Measurements from ENCODE around the gene PNPO. TPM values are rescaled to one million over a fixed set of nuclear protein-coding genes. Genes with fewer than 3 reads are reported as not detected.

PNPO gene
- total and polyA plus RNA-seq, 2 of the 13 experiments (the other 11 are each of a cell fraction or from before 2014, with no cell fraction given): 47.9 to 63.3 TPM

DNA sequence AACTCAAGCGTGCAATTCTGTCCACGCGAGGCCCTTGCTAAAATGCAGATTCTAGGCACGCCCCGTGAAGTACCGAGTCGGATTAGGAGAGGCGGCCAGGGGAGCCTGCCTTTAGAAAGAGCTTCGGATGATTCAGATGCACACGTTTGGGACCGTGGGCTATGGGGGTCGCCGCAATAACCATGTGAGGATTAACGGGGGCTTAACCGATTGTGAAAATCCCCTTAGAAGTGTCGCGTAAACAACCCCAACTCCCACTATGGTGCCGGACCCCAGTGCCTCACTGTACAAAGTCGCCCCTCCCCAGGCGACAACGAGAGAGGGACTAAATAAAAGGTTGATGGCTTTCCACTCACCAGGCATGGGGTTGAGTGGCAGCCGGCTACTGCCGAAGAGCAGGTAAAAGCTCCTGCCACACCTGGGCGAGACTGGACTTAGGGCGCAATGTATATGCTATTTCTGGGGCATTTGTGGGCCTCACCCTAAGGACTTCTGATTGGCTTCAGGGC is 46.0 kb upstream of the PNPO start:
- no peak for DNase-seq (ENCODE audit: low spot score)
- intact Hi-C loops (cut with micrococcal nuclease; ENCODE audit: unreplicated experiment): loop anchor here (1.0 to 5.0 kb wide), 4 partner anchors 54 to 127 kb away; partner anchors contain the start of gene SCRN2
- TF ChIP-seq, protein P1, sequence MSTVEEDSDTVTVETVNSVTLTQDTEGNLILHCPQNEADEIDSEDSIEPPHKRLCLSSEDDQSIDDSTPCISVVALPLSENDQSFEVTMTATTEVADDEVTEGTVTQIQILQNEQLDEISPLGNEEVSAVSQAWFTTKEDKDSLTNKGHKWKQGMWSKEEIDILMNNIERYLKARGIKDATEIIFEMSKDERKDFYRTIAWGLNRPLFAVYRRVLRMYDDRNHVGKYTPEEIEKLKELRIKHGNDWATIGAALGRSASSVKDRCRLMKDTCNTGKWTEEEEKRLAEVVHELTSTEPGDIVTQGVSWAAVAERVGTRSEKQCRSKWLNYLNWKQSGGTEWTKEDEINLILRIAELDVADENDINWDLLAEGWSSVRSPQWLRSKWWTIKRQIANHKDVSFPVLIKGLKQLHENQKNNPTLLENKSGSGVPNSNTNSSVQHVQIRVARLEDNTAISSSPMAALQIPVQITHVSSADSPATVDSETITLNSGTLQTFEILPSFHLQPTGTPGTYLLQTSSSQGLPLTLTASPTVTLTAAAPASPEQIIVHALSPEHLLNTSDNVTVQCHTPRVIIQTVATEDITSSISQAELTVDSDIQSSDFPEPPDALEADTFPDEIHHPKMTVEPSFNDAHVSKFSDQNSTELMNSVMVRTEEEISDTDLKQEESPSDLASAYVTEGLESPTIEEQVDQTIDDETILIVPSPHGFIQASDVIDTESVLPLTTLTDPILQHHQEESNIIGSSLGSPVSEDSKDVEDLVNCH (CRISPR knock-in tag; IDR thresholded peaks at IDR 0.05): no peak
- TF ChIP-seq MAX (IDR thresholded peaks at IDR 0.05) (peak; percentile 34), ZNF646 (CRISPR knock-in tag; IDR thresholded peaks at IDR 0.05) (no peak), ZNF674 (CRISPR knock-in tag; IDR thresholded peaks at IDR 0.05; ENCODE audit: low read depth) (peak; percentile 60; the same call in 1 of the 2 replicates), NFE2 (CRISPR knock-in tag; IDR thresholded peaks at IDR 0.05) (no peak), JUNB (CRISPR knock-in tag; IDR thresholded peaks at IDR 0.05; ENCODE audit: borderline replicate concordance) (no peak), ZNF615 (CRISPR knock-in tag; IDR thresholded peaks at IDR 0.05; ENCODE audit: borderline replicate concordance) (no peak), IKZF5 (CRISPR knock-in tag; IDR thresholded peaks at IDR 0.05) (peak; percentile 63; the same call in 1 of the 2 replicates), ZNF761 (CRISPR knock-in tag; conservative IDR thresholded peaks at IDR 0.05) (peak; percentile 48; the same call in 1 of the 2 replicates), FOXM1 (CRISPR knock-in tag; IDR thresholded peaks at IDR 0.05) (no peak), ZNF879 (CRISPR knock-in tag; IDR thresholded peaks at IDR 0.05) (no peak)
- TF ChIP-seq, protein P2, sequence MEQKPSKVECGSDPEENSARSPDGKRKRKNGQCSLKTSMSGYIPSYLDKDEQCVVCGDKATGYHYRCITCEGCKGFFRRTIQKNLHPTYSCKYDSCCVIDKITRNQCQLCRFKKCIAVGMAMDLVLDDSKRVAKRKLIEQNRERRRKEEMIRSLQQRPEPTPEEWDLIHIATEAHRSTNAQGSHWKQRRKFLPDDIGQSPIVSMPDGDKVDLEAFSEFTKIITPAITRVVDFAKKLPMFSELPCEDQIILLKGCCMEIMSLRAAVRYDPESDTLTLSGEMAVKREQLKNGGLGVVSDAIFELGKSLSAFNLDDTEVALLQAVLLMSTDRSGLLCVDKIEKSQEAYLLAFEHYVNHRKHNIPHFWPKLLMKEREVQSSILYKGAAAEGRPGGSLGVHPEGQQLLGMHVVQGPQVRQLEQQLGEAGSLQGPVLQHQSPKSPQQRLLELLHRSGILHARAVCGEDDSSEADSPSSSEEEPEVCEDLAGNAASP (CRISPR knock-in tag; IDR thresholded peaks at IDR 0.05; ENCODE audit: borderline replicate concordance): 0 out of 2 replicates have a peak, but pooled peaks have one; percentile 14

More for the DNA sequence above, 46.0 kb upstream of the PNPO start:
- no peak for ATAC-seq
- WGBS (ENCODE audit: low lambda C conversion rate): 0% methylated on average over 17 of the region's 25 CpGs
- no peaks in the 10 kb centered on the region for H3K9me3 ChIP-seq (ENCODE audit: low read length)
- peaks cover 36% of the 10 kb centered on the region for H3K4me1 ChIP-seq (ENCODE audit: insufficient read depth, low read length)
- H3K4me3 ChIP-seq (replicated peaks in 1 of 3; ENCODE audit: insufficient read depth in 1 of 3, low read depth in 2 of 3, low read length in 3 of 3): peak overlapping the region; percentile 79 to 90 (median 83)
- peaks cover 0 to 5% of the 10 kb centered on the region in 2 experiments; a peak in 1 of 5 replicates for H3K36me3 ChIP-seq (replicated peaks in 1 of 2; ENCODE audit: control insufficient read depth in 1 of 2, insufficient read depth in 2 of 2, low read length in 2 of 2)
- H4K20me1 ChIP-seq (ENCODE audit: insufficient read depth, low read length): no peaks in the 10 kb centered on the region
- H3K27ac ChIP-seq (ENCODE audit: extremely low read length, insufficient read depth, low read length): peak overlapping the region; percentile 75
- peak overlapping the region; percentile 70 for H3K4me2 ChIP-seq (ENCODE audit: low read depth, low read length)
- no peak overlapping the region for H2AFZ ChIP-seq (ENCODE audit: low read length)
- H3K27me3 ChIP-seq (ENCODE audit: control insufficient read depth in 1 of 2, insufficient read depth in 2 of 2, low read length in 2 of 2): no peaks in the 10 kb centered on the region; a peak in 1 of 5 replicates
- in situ Hi-C loops (cut with HindIII; ENCODE audit: extremely low pct_ligation_motif_present, low pct_unique_long_range_greater_than_20kb): no loop called here
- no peak for FAIRE-seq
- ChIA-PET POLR2A (interaction anchor here (0.8 to 3.0 kb wide), 41 partner anchors 10 to 246 kb away, joined by 3 to 56 read pairs (median 6); partner anchors contain the start of genes CBX1, CDK5RAP3, KPNB1 and LRRC46), CTCF (ENCODE audit: low intra/inter-chr PET ratio, low total read pairs) (interaction anchor here (0.9 to 2.4 kb wide), 2 partner anchors 52 to 75 kb away, joined by 3 to 9 read pairs; partner anchors contain the start of gene CDK5RAP3)
- peaks cover 24% of the 10 kb centered on the region for H3K79me2 ChIP-seq (ENCODE audit: insufficient read depth, low read length)
- H3K9ac ChIP-seq (ENCODE audit: insufficient read depth, low read depth, low read length): peak overlapping the region; percentile 93
- TSS peak; percentile 87 for BruUV-seq (replicated peaks)
